GM12865 (cell line): ENCODE data around the gene OR4F6.
"Not testable (repeated sequence)": the region's sequence is repeated elsewhere in the genome, so short reads cannot be mapped to it uniquely, and the experiment has no call there.

Source experiments
- DNase-seq: peaks from one replicate; pipeline ENCODE4 v3.0.0; 2010; ENCODE audit warnings: low read depth
- H3K4me3 ChIP-seq: 2 replicates; pipeline ENCODE4 v1.5.1; 2011; ENCODE audit warnings: mild to moderate bottlenecking, low read depth, low read length, control low read depth
- CTCF ChIP-seq: IDR thresholded peaks from 2 replicates; pipeline ENCODE4 v1.5.1; 2011; ENCODE audit warnings: low read length, control low read depth, low read depth, inconsistent platforms; ENCODE audit not compliant: insufficient read depth; ENCODE audit errors: missing control alignments

The OR4F6 gene

GRCh38 chr15:101803209-101803608 is at the start of gene OR4F6:
Gene OR4F6 (plus strand): TSS chr15:101803509. CDS start chr15:101805720, 2,211 bp downstream.
- DNase-seq = no peak
- TF ChIP-seq CTCF = no peak
- no peak within 1 kb of the TSS for H3K4me3 ChIP-seq

GRCh38 chr15:101764669-101765339 is 38.5 kb upstream of the OR4F6 start:
- not testable (repeated sequence) for H3K4me3 ChIP-seq, DNase-seq

- DNase-seq, H3K4me3 ChIP-seq: not testable (repeated sequence)
Measured at GRCh38 chr15:101765340-101765671, 38.0 kb upstream of the OR4F6 start.

- TF ChIP-seq CTCF = no peak
- H3K4me3 ChIP-seq = no peak overlapping the region
- no peak for DNase-seq
Measured at GRCh38 chr15:101765772-101766456, 37.4 kb upstream of the OR4F6 start.

- DNase-seq = peak; percentile 43
- H3K4me3 ChIP-seq = not testable (repeated sequence)
Measured at GRCh38 chr15:101767083-101767640, 36.1 kb upstream of the OR4F6 start.

- no peak for DNase-seq
- no peak for TF ChIP-seq CTCF
- H3K4me3 ChIP-seq = no peak overlapping the region
Measured at GRCh38 chr15:101772921-101773320, 30.4 kb upstream of the OR4F6 start.

- peak; percentile 38 for TF ChIP-seq CTCF
Measured at GRCh38 chr15:101773496-101774100, 29.7 kb upstream of the OR4F6 start.

GRCh38 chr15:101775136-101775535 is 28.2 kb upstream of the OR4F6 start:
- no peak for DNase-seq
- H3K4me3 ChIP-seq = no peak overlapping the region
- no peak for TF ChIP-seq CTCF

More at GRCh38 chr15:101773496-101774100, 29.7 kb upstream of the OR4F6 start:
- no peak overlapping the region for H3K4me3 ChIP-seq
- peak; percentile 12 for DNase-seq

- not testable (repeated sequence) for DNase-seq, H3K4me3 ChIP-seq
Measured at GRCh38 chr15:101778576-101778975, 24.7 kb upstream of the OR4F6 start.

GRCh38 chr15:101780225-101780624 is 23.1 kb upstream of the OR4F6 start:
- DNase-seq = not testable (repeated sequence)

More at GRCh38 chr15:101780225-101780624, 23.1 kb upstream of the OR4F6 start:
- not testable (repeated sequence) for H3K4me3 ChIP-seq
